Activated CD4-positive, CD25-positive, alpha-beta regulatory T cell treated with anti-CD3 and anti-CD28 coated beads, Interleukin-2, amount 50 U/mL, for 24 hours (primary cell): ENCODE measurements around the gene DDI2.

ENCODE experiments used
- ATAC-seq, 2 donors: fragments of 150-1000 bp; cut with Tn5 transposase; one replicate each; pipeline ENCODE4 v1.10.0; 2021; ENCODE audit warnings: mild to moderate bottlenecking in 1 of 2, moderate library complexity in 1 of 2

The DDI2 gene

GRCh38 chr1:15605398-15606383 lies 11.6 kb upstream of the DDI2 start:
- ATAC-seq, result no peak

GRCh38 chr1:15609631-15610030 lies 7.6 kb upstream of the DDI2 start:
- ATAC-seq, result no peak

GRCh38 chr1:15610167-15610566 lies 7.1 kb upstream of the DDI2 start:
- ATAC-seq, result no peak

DNA sequence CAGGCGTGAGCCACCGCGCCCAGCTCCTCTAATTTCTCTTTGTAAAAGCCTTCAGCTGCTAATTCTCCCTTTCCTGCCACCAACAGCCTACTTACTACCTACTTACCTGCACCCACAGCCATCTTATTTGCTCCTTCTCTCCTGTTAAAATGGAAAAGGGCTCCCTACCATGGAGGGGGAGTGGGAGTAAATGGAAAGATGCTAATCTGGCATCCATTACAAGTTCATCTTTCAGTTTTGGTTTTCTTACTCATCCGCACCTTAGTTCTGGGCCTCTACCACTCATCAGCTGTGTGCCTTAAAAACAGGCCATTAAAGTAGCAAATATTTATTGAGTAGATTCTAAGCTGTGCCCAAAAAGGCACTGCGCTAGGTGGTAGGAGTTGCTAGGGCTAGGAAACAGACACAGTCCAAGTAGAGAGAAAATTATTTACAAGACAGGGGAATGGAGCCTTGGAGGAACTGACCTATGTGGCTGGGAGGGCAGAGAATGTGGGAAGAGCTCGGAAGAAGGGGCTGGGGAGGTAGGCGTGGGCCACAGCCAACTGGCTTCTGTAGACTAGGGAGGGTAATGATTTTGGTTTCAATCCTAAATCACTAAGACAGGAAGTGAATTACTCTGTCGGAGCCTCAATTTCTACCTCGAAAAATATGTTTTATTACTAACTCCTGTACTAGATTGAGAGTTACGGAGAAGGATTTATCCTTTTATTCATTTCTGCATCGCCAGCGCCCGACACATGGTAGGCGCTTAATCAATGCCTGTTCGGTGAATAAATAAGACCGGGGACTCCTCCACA lies 685 bp upstream of the DDI2 start:
- peak; percentile 6 to 8 for ATAC-seq

GRCh38 chr1:15618077-15618654 lies 908 bp downstream of the DDI2 start:
- no peak for ATAC-seq

DNA sequence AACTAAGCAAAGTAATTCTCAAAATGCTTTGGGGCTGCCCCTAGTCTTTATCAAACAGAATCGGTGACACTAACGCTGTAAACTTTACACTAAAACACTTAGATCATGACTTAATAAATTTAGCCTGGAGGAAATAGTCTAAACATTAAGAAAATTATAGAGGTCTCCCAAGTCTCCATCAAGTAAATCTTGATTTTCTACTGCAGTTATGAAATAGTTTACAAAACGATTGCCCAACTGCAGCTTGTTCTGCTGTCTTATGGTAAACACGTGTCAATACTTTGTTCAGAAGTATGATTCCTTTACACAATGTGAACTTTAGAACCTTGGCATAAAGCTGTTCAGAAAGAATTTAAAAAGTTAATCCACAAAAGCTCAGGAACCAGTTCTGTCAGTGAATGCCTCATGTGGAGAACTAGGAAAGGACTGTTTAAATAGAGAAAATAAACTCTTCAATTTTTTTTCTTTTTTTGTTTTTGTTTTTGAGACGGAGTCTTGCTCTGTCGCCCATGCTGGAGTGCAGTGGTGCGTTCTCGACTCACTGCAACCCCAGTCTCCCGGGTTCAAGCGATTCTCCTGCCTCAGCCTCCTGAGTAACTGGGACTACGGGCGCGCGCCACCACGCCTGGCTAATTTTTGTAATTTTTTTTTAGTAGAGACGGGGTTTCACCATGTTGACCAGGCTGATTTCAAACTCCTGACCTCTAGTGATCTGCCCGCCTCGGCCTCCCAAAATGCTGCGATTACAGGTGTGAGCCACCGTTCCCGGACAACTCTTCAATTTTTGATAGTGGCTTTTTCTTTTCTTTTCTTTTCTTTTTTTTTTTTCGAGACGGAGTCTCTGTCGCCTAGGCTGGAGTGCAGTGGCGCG lies 1.6 kb downstream of the DDI2 start:
- peak in 1 of 2 donors; percentile 11 for ATAC-seq

GRCh38 chr1:15620155-15620545 lies 2.9 kb downstream of the DDI2 start:
- ATAC-seq, result no peak

DNA sequence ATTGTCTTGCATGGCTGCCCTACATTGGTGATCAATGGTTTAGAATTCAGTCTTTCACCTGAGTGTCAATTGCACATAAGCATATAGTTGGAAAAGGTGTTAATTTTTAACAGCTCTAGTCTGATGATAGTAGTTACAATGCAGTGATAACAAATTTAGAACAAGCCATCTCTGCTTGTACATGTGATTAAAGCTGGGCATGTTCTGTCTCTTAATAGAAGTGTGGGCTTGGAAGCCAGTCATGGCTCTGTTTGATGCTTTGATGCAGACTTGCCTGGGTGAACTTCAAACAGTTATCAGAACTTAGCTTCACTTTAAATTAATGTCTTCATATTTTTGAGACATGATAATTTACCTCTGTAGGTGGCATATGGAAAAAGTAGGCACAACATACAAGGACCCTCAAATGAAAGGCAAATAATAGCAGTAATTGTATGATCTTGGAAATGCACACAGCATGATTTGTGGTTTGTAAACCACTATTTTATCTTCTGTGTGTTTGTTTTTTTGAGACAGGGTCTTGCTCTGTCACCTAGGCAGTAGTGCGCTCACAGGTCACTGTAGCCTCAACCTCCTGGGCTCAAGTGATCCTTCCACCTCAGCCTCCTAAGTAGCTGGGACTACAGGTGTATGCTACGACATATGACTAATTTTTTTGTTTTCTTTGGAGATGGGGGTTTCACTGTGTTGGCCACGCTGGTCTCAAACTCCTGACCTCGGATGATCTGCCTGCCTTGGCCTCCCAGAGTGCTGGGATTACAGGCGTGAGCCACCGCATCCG lies 3.8 kb downstream of the DDI2 start:
- no peak for ATAC-seq

GRCh38 chr1:15621975-15622374 lies 4.7 kb downstream of the DDI2 start:
- no peak for ATAC-seq

- ATAC-seq, result no peak
Observed at GRCh38 chr1:15622712-15623373, 5.6 kb downstream of the DDI2 start.

- no peak for ATAC-seq
Observed at GRCh38 chr1:15623435-15623834, 6.2 kb downstream of the DDI2 start.

DNA sequence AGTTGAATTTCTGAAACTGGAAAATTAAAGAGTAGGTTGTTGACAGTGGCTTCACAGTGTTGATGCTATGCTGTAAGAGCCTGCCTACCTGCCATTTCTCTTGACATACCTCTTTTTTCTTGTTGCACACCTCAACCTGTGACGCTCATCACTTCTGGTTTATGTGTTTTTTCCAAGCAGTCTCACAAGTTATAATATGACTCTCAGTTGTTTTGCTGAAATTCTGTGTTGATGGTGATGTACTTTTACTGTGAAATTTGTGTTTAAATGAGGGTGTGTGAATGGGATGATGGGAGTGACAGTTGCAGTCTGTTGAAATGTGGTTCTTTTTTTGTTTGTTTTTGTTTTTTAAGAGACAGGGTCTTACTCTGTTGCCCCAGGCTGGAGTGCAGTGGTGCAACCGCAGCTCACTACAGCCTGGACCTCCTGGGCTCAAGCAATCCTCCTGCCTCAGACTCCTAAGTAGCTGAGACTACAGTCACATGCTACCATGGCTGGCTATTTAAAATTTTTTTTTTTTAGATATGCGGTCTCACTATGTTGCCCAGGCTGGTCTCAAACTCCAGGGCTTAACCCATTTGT lies 7.0 kb downstream of the DDI2 start:
- no peak for ATAC-seq

DNA sequence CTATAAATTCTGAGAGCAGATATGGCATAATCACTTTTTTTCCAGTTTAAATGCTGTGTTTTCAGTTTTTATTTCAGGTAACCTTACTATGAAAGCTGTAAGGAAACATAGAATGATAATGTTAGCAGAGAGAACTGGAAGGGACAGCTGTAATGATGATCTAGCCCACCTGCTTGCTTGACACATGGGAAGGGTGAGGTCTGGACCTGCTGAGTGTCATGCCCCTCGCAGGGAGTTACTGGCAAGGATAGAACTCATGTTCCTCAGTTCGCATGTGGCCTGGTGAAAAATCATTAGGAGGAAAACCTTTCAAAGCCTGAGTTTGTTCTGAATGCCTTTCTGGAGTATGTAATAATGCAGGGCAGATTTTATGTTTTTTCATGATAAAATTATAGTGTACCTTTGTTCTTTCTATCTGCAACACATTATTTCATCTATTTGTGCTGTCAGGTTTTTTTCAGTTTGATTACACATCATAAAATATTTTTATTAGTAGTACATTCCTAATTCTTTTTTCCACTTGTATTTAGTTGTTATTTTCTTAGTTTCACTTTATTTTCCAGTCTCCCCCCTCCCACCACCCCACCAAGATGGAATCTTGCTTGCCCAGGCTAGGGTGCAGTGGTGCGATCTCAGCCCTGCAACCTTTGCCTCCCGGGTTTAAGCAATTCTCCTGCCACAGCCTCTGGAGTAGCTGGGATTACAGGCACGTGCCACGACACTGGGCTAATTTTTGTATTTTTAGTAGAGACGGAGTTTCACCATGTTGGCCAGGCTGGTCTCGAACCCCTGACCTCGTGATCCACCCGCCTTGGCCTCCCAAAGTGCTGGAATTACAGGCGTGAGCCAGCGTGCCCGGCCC lies 8.0 kb downstream of the DDI2 start:
- ATAC-seq, result no peak

DNA sequence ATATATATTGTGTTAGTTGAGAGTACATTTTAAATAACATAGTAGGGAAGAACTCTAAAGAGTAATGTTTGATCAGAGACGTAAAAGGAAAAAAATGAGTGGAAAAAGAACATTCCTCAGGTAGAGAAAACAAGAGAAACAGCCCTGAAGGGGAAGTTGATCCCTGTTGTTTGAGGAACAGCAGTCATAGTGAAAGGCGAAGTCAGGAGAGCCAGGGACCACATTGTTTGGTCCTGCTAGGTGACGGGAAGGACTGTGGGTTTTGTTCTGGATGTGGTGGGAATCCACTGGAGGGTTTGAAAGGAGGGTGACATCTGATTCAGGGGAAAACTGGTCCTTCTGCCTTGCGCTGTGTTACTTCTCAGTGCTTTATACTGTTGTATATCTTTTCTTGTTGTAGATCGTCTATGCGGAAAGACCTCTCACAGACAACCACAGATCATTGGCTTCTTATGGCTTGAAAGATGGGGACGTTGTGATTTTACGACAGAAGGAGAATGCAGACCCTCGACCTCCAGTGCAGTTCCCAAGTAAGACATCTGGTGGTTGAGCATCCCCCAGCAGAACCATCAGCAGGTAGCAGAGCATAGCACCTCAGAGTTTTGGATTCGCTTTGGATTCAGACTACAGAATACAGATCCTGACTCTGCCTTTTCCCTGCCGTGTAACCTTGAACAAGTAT lies 9.2 kb downstream of the DDI2 start:
- ATAC-seq, result no peak

GRCh38 chr1:15627343-15627988 lies 10.2 kb downstream of the DDI2 start:
- peak; percentile 53 to 84 for ATAC-seq

DNA sequence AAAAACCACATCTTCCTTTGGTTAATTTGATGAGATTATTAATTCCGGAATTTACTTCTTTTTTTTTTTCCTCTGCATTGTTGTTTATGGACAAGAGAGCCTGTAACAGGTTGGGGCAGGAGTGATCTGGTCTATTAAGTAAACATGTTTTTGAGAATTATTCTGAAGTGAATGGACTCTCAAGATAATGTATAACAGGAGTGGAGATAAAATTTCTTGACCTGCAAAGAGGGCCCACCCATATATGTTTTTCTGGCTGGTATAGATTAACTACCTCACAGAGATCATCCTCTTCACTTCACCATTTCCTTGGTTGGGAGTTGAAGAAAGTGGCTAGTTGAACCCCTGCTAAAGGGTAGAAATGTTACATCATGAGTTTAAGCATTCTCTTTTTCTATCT lies 10.7 kb downstream of the DDI2 start:
- no peak for ATAC-seq

DNA sequence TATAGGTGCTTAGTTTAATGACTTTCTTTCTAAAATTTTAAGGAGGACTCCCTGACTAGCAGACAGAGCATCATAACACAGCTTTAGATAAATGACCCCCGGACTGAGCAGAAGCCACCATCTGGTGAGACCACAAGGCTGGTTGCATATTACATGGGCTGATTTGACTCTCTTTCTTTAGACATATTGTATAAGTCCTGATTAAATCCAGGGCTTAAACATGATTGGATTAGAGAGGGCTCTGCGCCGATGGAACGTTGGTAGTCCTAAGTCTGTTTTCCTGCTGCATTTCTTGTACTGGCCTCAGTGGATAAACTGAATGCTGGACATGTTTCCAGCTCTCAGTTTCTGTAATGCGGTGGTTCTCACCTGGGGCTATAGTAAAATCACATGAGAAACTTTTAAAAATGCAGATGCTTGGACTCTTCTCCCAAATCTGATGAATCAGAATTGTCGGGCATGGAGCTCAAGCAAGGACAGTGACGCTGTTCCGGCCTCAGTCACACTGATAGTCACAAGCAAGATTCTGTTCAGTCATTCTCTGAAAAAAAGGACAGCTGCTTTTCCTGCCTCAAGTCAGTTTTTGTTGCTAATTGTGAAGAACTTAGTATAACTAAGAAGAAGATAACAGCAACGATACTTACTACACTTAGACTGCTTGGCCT lies 16.6 kb downstream of the DDI2 start:
- no peak for ATAC-seq

GRCh38 chr1:15636436-15636835 lies 19.2 kb downstream of the DDI2 start:
- no peak for ATAC-seq
